Karpas-422 (cell line): Measurements from ENCODE around the gene RRAS2. TPM values are rescaled to one million over a fixed set of nuclear protein-coding genes. Genes with fewer than 3 reads are reported as not detected.

ENCODE experiments used
- DNase-seq: peaks from one replicate; pipeline ENCODE4 v3.0.0-alpha.2; 2015
- H2AFZ ChIP-seq: fragments of 200-600 bp; sonication (generic); 2 replicates; pipeline ENCODE4 v1.6.1; 2014; ENCODE audit warnings: antibody characterized with exemption, low read length, mixed read lengths
- H3K27ac ChIP-seq: fragments of 200-600 bp; sonication (generic); 2 replicates; pipeline ENCODE4 v1.5.1; 2014; ENCODE audit warnings: mild to moderate bottlenecking, low read length, moderate library complexity
- H3K27me3 ChIP-seq: fragments of 200-600 bp; sonication (generic); 2 replicates; pipeline ENCODE4 v1.6.1; 2014; ENCODE audit warnings: low read length, mixed read lengths
- H3K36me3 ChIP-seq: fragments of 200-600 bp; sonication (generic); 2 replicates; pipeline ENCODE4 v1.6.1; 2014; ENCODE audit warnings: low read length, mixed read lengths; ENCODE audit not compliant: insufficient read depth
- H3K4me1 ChIP-seq: fragments of 200-600 bp; sonication (generic); 2 replicates; pipeline ENCODE4 v1.6.1; 2014; ENCODE audit warnings: mild to moderate bottlenecking, low read length, mixed read lengths
- H3K4me2 ChIP-seq: fragments of 200-600 bp; sonication (generic); 2 replicates; pipeline ENCODE4 v1.6.1; 2014; ENCODE audit warnings: low read length, low read depth, mild to moderate bottlenecking; ENCODE audit not compliant: poor library complexity, severe bottlenecking
- H3K4me3 ChIP-seq: fragments of 200-600 bp; sonication (generic); 2 replicates; pipeline ENCODE4 v1.5.1; 2014; ENCODE audit warnings: mild to moderate bottlenecking, antibody characterized with exemption, low read length, mixed read lengths
- H3K79me2 ChIP-seq: fragments of 200-600 bp; sonication (generic); 2 replicates; pipeline ENCODE4 v1.6.1; 2014; ENCODE audit warnings: mild to moderate bottlenecking, low read length, mixed read lengths
- H3K9ac ChIP-seq: fragments of 200-600 bp; sonication (generic); 2 replicates; pipeline ENCODE4 v1.6.0; 2014; ENCODE audit warnings: low read length
- H3K9me2 ChIP-seq: fragments of 200-600 bp; sonication (generic), shearing (Covaris generic); replicated peaks from 2 replicates; pipeline ENCODE4 v1.6.0; 2014; ENCODE audit warnings: mild to moderate bottlenecking, low read length, moderate library complexity; ENCODE audit not compliant: insufficient read depth
- H3K9me3 ChIP-seq: fragments of 300-700, 200-600 bp; sonication (generic); 2 replicates; pipeline ENCODE4 v1.6.1; 2014; ENCODE audit warnings: low read length, mixed read lengths
- H4K20me1 ChIP-seq: fragments of 200-600 bp; sonication (generic); 2 replicates; pipeline ENCODE4 v1.6.1; 2014; ENCODE audit warnings: mild to moderate bottlenecking, antibody characterized with exemption, low read length, low read depth; ENCODE audit not compliant: insufficient read depth
- total RNA-seq: library from RNA; depleted of rRNA; stranded (reverse); fragments of >200 nt; shearing (Covaris generic); gene quantifications from 2 replicates; pipeline ENCODE4 v1.2.3, GENCODE V29; 2014; ENCODE audit warnings: low replicate concordance

Gene RRAS2
- total RNA-seq, 1 experiment from 2014 or later, result 2.5 TPM

DNA sequence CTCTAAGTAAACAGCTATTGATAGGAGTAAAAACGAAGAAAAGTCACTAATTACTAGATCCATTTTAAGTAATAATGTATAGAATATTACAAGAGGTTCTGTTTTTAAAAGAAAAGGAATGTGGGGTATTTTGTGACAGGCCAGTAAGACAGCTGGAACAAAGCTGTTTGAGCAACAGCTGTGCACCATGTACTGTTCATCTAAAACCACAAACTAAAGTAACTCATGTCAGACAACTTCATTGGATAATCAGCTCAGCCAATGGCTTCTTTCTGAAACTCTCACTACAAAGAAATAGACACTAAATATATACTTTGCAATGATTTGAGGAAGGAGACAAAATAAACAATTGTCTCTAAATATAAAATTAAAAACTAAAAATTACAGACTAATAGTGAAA lies 16.1 kb downstream of the RRAS2 start:
- H3K27me3 ChIP-seq, result no peaks in the 10 kb centered on the region
- no peaks in the 10 kb centered on the region for H3K4me1 ChIP-seq
- no peaks in the 10 kb centered on the region for H3K9me2 ChIP-seq
- H2AFZ ChIP-seq, result no peak overlapping the region
- H3K9me3 ChIP-seq, result no peaks in the 10 kb centered on the region
- H3K36me3 ChIP-seq, result no peaks in the 10 kb centered on the region
- H4K20me1 ChIP-seq, result no peaks in the 10 kb centered on the region
- no peak for DNase-seq
- no peak overlapping the region for H3K9ac ChIP-seq
- H3K4me3 ChIP-seq, result no peak overlapping the region
- no peaks in the 10 kb centered on the region for H3K79me2 ChIP-seq
- no peak overlapping the region for H3K27ac ChIP-seq
- H3K4me2 ChIP-seq, result no peak overlapping the region

GRCh38 chr11:14341968-14342367 lies 17.0 kb downstream of the RRAS2 start:
- Histone ChIP-seq H3K9me2 (no peaks in the 10 kb centered on the region), H3K27ac (no peak overlapping the region), H3K4me2 (no peak overlapping the region), H3K9ac (no peak overlapping the region), H3K4me3 (no peak overlapping the region), H4K20me1 (no peaks in the 10 kb centered on the region), H2AFZ (no peak overlapping the region), H3K4me1 (no peaks in the 10 kb centered on the region), H3K36me3 (no peaks in the 10 kb centered on the region), H3K9me3 (no peaks in the 10 kb centered on the region), H3K79me2 (no peaks in the 10 kb centered on the region), H3K27me3 (no peaks in the 10 kb centered on the region)
- no peak for DNase-seq

DNA sequence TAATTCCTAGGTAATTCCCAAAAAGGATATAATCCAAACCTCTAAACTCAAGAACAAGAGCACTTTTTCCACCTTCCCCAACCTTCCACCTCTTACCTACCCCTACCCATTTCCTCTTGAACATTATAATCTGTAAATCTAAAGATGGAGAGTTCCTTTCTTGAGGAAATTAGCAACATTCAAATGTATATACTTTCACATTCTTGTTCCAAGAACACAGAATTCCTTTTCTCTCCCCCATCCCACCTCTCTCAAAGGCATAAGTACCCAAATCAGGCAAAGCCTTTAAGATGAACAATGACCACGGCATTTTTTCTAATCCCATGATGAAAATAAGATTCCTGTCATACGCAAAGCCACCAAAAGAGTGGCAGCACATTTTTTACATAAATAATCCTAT lies 18.3 kb downstream of the RRAS2 start:
- DNase-seq, result no peak
- Histone ChIP-seq H3K9ac (no peak overlapping the region), H3K36me3 (no peaks in the 10 kb centered on the region), H3K9me3 (no peaks in the 10 kb centered on the region), H3K27ac (no peak overlapping the region), H3K4me3 (no peak overlapping the region), H3K4me1 (no peaks in the 10 kb centered on the region), H2AFZ (no peak overlapping the region), H3K79me2 (no peaks in the 10 kb centered on the region), H4K20me1 (no peaks in the 10 kb centered on the region), H3K27me3 (no peaks in the 10 kb centered on the region), H3K9me2 (no peaks in the 10 kb centered on the region), H3K4me2 (no peak overlapping the region)

DNA sequence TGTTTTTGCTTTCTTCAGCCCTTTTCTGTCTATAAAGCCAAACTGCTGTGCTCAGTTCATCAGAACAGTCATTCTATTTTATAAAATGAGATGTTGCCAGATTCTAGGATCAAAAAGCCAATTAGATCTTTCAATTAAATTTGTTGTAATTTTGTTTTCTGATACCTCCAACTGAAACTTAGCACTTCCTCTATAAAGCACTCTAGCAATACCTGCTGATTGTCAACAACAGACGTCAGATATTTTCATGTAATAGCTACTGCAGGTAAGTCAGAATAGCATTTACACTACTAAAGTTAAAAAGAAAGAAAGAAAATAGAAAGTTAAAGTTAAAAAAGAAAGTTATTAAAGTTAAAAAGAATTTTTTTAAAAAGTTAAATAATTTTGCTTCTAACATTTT lies 19.6 kb downstream of the RRAS2 start:
- Histone ChIP-seq H2AFZ (no peak overlapping the region), H3K36me3 (no peaks in the 10 kb centered on the region), H3K9me2 (no peaks in the 10 kb centered on the region), H3K27ac (no peak overlapping the region), H3K9ac (no peak overlapping the region), H3K79me2 (no peaks in the 10 kb centered on the region), H3K27me3 (no peaks in the 10 kb centered on the region), H3K4me3 (no peak overlapping the region), H3K4me2 (no peak overlapping the region), H3K9me3 (no peaks in the 10 kb centered on the region), H3K4me1 (no peaks in the 10 kb centered on the region), H4K20me1 (no peaks in the 10 kb centered on the region)
- no peak for DNase-seq

- H3K36me3 ChIP-seq, result no peaks in the 10 kb centered on the region
- H3K27ac ChIP-seq, result no peak overlapping the region
- H3K9me3 ChIP-seq, result no peaks in the 10 kb centered on the region
- no peaks in the 10 kb centered on the region for H3K9me2 ChIP-seq
- H3K27me3 ChIP-seq, result no peaks in the 10 kb centered on the region
- H3K4me2 ChIP-seq, result no peak overlapping the region
- DNase-seq, result no peak
- H3K79me2 ChIP-seq, result no peaks in the 10 kb centered on the region
- H2AFZ ChIP-seq, result no peak overlapping the region
- H3K4me3 ChIP-seq, result no peak overlapping the region
- H3K4me1 ChIP-seq, result no peaks in the 10 kb centered on the region
- H3K9ac ChIP-seq, result no peak overlapping the region
- H4K20me1 ChIP-seq, result no peaks in the 10 kb centered on the region
Observed at GRCh38 chr11:14336507-14337503, 22.2 kb downstream of the RRAS2 start.

DNA sequence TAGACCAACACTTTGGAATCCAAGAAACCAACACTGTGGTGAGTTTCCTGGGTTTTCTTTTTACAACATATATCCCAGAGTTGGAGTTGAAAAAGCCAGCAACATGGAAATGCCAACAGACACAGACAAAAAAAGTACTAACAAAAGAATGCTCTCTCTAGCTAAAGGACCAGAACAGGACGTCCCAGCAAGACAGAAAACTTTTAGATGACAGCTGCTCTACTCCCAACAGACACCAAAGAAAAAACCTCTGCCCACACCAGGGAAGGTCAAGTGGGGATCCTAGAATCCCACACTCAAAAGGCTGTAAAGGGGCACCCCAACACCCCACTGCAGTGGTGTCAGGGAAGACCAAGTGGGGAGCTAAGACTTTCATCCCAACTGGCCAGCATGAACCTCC lies 23.3 kb downstream of the RRAS2 start:
- H3K4me2 ChIP-seq, result no peak overlapping the region
- no peaks in the 10 kb centered on the region for H3K36me3 ChIP-seq
- no peaks in the 10 kb centered on the region for H3K27me3 ChIP-seq
- H3K4me1 ChIP-seq, result no peaks in the 10 kb centered on the region
- H3K4me3 ChIP-seq, result no peak overlapping the region
- H3K9me2 ChIP-seq, result no peaks in the 10 kb centered on the region
- H3K79me2 ChIP-seq, result no peaks in the 10 kb centered on the region
- no peaks in the 10 kb centered on the region for H4K20me1 ChIP-seq
- H2AFZ ChIP-seq, result no peak overlapping the region
- H3K9me3 ChIP-seq, result no peaks in the 10 kb centered on the region
- no peak overlapping the region for H3K9ac ChIP-seq
- DNase-seq, result no peak
- H3K27ac ChIP-seq, result no peak overlapping the region

- Histone ChIP-seq H3K79me2 (no peaks in the 10 kb centered on the region), H3K9me2 (no peaks in the 10 kb centered on the region), H3K27ac (no peak overlapping the region), H3K4me1 (no peaks in the 10 kb centered on the region), H3K36me3 (no peaks in the 10 kb centered on the region), H3K9ac (no peak overlapping the region), H2AFZ (no peak overlapping the region), H3K4me3 (no peak overlapping the region), H3K27me3 (no peaks in the 10 kb centered on the region), H3K4me2 (no peak overlapping the region), H4K20me1 (no peaks in the 10 kb centered on the region), H3K9me3 (no peaks in the 10 kb centered on the region)
- DNase-seq, result no peak
Observed at GRCh38 chr11:14334893-14335292, 24.1 kb downstream of the RRAS2 start.

DNA sequence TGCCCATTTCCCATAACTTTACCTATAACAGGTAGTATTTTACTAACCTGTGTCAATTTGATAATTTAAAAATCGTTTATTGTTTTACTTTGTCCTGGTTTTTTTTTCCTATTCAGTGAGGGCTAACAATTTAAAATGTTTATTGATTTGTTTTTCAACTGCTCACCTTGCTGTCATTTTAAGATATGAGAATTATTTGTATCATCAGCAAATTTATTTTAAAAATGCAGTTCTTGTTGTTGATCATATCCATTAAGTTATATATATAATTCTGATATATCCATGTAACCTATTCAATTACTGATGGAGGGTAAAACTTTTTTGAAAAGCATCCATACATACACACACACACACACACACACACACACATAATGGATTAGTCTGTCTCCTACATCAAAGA lies 24.8 kb downstream of the RRAS2 start:
- no peak for DNase-seq
- Histone ChIP-seq H3K79me2 (no peaks in the 10 kb centered on the region), H3K36me3 (no peaks in the 10 kb centered on the region), H3K4me2 (no peak overlapping the region), H3K9me3 (no peaks in the 10 kb centered on the region), H3K9me2 (no peaks in the 10 kb centered on the region), H3K4me1 (no peaks in the 10 kb centered on the region), H2AFZ (no peak overlapping the region), H3K9ac (no peak overlapping the region), H3K4me3 (no peak overlapping the region), H4K20me1 (no peaks in the 10 kb centered on the region), H3K27me3 (no peaks in the 10 kb centered on the region), H3K27ac (no peak overlapping the region)
